ENCODE results near the gene PTPRN2.

DNA sequence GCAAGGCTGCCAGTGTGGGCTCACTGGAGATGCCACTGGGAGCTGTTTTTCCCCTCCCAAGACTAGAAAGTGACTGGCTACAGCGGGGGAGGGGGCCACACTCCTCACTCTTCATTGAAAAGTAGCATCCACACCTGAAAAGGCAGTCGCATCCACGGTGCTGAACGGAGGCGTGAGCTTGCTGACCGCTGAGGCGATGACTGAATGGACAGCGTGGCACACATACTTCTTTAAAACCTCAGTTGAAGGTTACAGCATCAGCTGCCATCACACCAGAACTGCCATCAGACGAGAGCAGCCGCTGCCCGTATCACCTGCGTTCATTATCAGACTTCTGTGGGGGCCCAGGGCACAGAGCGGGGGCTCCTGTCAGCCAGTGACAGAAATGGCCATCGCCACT lies 923.6 kb downstream of the PTPRN2 start:
- TF ChIP-seq EZH2phosphoT487 (IDR thresholded peaks at IDR 0.05; ENCODE audit: borderline replicate concordance, low read depth): no peak
- no peak for TF ChIP-seq FOXJ3 (CRISPR knock-in tag; IDR thresholded peaks at IDR 0.05)
- TF ChIP-seq, protein P1, sequence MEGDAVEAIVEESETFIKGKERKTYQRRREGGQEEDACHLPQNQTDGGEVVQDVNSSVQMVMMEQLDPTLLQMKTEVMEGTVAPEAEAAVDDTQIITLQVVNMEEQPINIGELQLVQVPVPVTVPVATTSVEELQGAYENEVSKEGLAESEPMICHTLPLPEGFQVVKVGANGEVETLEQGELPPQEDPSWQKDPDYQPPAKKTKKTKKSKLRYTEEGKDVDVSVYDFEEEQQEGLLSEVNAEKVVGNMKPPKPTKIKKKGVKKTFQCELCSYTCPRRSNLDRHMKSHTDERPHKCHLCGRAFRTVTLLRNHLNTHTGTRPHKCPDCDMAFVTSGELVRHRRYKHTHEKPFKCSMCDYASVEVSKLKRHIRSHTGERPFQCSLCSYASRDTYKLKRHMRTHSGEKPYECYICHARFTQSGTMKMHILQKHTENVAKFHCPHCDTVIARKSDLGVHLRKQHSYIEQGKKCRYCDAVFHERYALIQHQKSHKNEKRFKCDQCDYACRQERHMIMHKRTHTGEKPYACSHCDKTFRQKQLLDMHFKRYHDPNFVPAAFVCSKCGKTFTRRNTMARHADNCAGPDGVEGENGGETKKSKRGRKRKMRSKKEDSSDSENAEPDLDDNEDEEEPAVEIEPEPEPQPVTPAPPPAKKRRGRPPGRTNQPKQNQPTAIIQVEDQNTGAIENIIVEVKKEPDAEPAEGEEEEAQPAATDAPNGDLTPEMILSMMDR (IDR thresholded peaks at IDR 0.05): no peak
- TF ChIP-seq, protein P2, sequence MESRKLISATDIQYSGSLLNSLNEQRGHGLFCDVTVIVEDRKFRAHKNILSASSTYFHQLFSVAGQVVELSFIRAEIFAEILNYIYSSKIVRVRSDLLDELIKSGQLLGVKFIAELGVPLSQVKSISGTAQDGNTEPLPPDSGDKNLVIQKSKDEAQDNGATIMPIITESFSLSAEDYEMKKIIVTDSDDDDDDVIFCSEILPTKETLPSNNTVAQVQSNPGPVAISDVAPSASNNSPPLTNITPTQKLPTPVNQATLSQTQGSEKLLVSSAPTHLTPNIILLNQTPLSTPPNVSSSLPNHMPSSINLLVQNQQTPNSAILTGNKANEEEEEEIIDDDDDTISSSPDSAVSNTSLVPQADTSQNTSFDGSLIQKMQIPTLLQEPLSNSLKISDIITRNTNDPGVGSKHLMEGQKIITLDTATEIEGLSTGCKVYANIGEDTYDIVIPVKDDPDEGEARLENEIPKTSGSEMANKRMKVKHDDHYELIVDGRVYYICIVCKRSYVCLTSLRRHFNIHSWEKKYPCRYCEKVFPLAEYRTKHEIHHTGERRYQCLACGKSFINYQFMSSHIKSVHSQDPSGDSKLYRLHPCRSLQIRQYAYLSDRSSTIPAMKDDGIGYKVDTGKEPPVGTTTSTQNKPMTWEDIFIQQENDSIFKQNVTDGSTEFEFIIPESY (IDR thresholded peaks at IDR 0.05; ENCODE audit: borderline replicate concordance, low read depth): no peak
- TF ChIP-seq MEF2A (IDR thresholded peaks at IDR 0.05; ENCODE audit: borderline replicate concordance, low read depth): no peak
- TF ChIP-seq FOXM1 (IDR thresholded peaks at IDR 0.05; ENCODE audit: low read depth): no peak
- no peak for TF ChIP-seq RAD21 (IDR thresholded peaks at IDR 0.05; ENCODE audit: low read length)
- TF ChIP-seq, protein P3, sequence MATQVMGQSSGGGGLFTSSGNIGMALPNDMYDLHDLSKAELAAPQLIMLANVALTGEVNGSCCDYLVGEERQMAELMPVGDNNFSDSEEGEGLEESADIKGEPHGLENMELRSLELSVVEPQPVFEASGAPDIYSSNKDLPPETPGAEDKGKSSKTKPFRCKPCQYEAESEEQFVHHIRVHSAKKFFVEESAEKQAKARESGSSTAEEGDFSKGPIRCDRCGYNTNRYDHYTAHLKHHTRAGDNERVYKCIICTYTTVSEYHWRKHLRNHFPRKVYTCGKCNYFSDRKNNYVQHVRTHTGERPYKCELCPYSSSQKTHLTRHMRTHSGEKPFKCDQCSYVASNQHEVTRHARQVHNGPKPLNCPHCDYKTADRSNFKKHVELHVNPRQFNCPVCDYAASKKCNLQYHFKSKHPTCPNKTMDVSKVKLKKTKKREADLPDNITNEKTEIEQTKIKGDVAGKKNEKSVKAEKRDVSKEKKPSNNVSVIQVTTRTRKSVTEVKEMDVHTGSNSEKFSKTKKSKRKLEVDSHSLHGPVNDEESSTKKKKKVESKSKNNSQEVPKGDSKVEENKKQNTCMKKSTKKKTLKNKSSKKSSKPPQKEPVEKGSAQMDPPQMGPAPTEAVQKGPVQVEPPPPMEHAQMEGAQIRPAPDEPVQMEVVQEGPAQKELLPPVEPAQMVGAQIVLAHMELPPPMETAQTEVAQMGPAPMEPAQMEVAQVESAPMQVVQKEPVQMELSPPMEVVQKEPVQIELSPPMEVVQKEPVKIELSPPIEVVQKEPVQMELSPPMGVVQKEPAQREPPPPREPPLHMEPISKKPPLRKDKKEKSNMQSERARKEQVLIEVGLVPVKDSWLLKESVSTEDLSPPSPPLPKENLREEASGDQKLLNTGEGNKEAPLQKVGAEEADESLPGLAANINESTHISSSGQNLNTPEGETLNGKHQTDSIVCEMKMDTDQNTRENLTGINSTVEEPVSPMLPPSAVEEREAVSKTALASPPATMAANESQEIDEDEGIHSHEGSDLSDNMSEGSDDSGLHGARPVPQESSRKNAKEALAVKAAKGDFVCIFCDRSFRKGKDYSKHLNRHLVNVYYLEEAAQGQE (IDR thresholded peaks at IDR 0.05; ENCODE audit: low read depth, low read length): no peak
- no peak for TF ChIP-seq NRF1 (IDR thresholded peaks at IDR 0.05; ENCODE audit: low read depth, low read length)
- TF ChIP-seq POLR2AphosphoS5 (IDR thresholded peaks at IDR 0.05; ENCODE audit: low read depth, low read length): no peak
- no peak for TF ChIP-seq EP300 (IDR thresholded peaks at IDR 0.05; ENCODE audit: borderline replicate concordance in 1 of 2, low read depth in 1 of 2, low read length in 1 of 2)
- TF ChIP-seq, protein P4, sequence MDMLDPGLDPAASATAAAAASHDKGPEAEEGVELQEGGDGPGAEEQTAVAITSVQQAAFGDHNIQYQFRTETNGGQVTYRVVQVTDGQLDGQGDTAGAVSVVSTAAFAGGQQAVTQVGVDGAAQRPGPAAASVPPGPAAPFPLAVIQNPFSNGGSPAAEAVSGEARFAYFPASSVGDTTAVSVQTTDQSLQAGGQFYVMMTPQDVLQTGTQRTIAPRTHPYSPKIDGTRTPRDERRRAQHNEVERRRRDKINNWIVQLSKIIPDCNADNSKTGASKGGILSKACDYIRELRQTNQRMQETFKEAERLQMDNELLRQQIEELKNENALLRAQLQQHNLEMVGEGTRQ (IDR thresholded peaks at IDR 0.05; ENCODE audit: borderline replicate concordance, low read depth, low read length): no peak
- TF ChIP-seq, protein P5, sequence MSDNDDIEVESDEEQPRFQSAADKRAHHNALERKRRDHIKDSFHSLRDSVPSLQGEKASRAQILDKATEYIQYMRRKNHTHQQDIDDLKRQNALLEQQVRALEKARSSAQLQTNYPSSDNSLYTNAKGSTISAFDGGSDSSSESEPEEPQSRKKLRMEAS (IDR thresholded peaks at IDR 0.05; ENCODE audit: low read depth): no peak
